Esophagus muscularis mucosa (tissue), 4 donors: ENCODE measurements around the gene FADS1.

ENCODE experiments used
- CTCF ChIP-seq, 3 experiments: fragments of 200-600 bp in 2 of 3; fragments of 450-650 bp in 1 of 3; sonication (generic) in 2 of 3; IDR thresholded peaks; one replicate each; pipeline ENCODE4 v1.5.1; 2017 to 2019; ENCODE audit warnings: antibody characterized with exemption in 3 of 3, mild to moderate bottlenecking in 2 of 3, moderate library complexity in 1 of 3
- EP300 ChIP-seq: sonication (generic); formaldehyde crosslinking; IDR thresholded peaks from one replicate; pipeline ENCODE4 v1.6.1; 2017; ENCODE audit warnings: antibody characterized with exemption
- POLR2A ChIP-seq: fragments of 450-650 bp; IDR thresholded peaks from one replicate; pipeline ENCODE4 v1.6.1; 2017; ENCODE audit warnings: antibody characterized with exemption, moderate library complexity, mild to moderate bottlenecking, low read depth
- POLR2AphosphoS5 ChIP-seq, 2 donors: sonication (generic); formaldehyde crosslinking; IDR thresholded peaks; one replicate each; pipeline ENCODE4 v1.6.1; 2017; ENCODE audit warnings: antibody characterized with exemption in 2 of 2

GRCh38 chr11:61855939-61856680 lies 39.3 kb upstream of the FADS1 start:
- TF ChIP-seq POLR2A (no peak), CTCF (IDR thresholded peaks at IDR 0.05) (no peak), EP300 (no peak), POLR2AphosphoS5 (IDR thresholded peaks at IDR 0.05) (no peak)
